ENCODE data around the gene MCF2L.

Gene MCF2L

GRCh38 chr13:113005997-113006396, 37.0 kb downstream of the MCF2L start:
- DNase-seq (ENCODE audit: low read depth): no peak
- TF ChIP-seq CTCF (IDR thresholded peaks at IDR 0.05; ENCODE audit: control insufficient read depth, insufficient read depth, low read depth, low read length, missing control alignments): no peak
- H3K4me3 ChIP-seq (ENCODE audit: control insufficient read depth, low read depth, low read length): no peak overlapping the region

DNA sequence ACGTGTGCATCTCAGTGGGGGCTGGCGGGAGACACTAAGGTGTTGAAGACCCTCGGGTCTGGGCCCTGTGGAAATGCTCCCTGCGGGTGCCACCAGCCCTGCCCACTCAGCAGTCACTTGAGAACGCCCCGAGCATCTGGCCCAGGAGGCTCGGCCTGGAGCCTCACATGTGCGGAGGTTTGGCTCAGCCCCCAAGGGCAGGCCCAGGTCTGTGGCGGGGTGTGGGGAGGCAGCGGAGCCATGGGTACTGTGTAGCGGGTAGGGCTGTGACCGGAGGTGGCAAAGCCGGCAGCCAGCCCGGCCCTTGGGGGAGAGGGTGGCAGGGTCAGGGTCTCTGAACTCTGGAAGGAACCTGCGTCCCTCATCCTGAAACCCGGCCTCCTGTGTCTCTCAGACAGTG, 37.6 kb downstream of the MCF2L start:
- H3K4me3 ChIP-seq (ENCODE audit: control insufficient read depth, low read depth, low read length): no peak overlapping the region
- TF ChIP-seq CTCF (IDR thresholded peaks at IDR 0.05; ENCODE audit: control insufficient read depth, insufficient read depth, low read depth, low read length, missing control alignments): no peak
- DNase-seq (ENCODE audit: low read depth): no peak

DNA sequence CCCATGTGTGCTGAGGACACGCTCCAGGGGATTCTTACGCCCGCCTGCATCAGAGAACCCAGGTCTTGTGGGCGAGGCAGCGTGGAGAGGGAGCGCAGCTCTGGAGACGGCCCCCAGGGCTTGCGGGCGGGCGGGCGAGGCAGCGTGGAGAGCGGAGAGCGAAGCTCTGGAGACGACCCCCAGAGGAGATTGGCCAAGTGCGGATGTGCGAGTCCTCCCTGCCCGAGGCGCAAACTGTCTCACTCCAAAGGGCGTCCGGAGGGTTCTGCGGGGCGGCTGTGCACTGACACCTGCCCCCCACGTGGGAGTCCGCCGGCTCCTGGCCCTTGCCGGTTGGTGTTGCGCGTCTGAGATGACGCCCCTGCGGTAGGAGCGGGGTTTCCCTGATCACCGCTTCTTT, 39.8 kb downstream of the MCF2L start:
- TF ChIP-seq CTCF (IDR thresholded peaks at IDR 0.05; ENCODE audit: control insufficient read depth, insufficient read depth, low read depth, low read length, missing control alignments): no peak
- DNase-seq (ENCODE audit: low read depth): no peak
- no peak overlapping the region for H3K4me3 ChIP-seq (ENCODE audit: control insufficient read depth, low read depth, low read length)

DNA sequence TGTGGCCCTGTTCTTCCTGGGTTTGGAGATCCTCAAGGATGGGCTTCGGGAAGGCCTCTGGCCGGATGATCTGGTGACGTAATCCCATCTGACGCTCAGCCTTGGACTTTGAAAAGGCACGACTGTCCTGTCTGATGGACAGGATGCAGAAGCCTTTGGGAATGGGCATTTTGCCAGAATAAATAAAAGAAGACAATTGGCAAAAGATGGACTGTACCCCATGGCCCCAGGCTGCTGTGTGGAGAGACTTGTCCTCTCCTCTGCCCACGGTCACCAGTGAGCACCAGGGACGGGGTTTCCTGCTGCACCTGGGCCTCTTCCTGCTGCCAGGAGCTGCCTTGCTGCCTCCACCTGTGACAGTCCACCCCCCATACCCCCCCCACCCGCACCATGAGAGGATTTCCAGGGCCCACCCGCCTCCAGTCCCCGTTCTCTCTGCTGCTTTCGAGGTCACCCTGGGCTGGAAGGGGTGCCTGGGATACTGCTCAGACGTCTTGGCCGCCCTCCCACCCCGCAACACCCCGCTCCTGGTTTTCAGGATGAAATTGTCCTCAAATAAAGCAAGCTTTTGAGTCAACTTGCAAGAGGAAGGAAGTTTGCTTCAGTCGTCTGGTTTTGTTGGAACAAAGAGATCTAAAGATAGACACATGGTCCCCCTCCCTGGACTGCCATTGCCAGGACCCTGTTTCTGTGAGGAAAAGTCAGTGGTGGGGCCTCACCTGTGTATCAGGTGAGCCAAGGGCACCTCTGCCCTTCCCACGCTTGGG, 40.9 kb downstream of the MCF2L start:
- no peak for DNase-seq (ENCODE audit: low read depth)
- no peak overlapping the region for H3K4me3 ChIP-seq (ENCODE audit: control insufficient read depth, low read depth, low read length)
- TF ChIP-seq CTCF (IDR thresholded peaks at IDR 0.05; ENCODE audit: control insufficient read depth, insufficient read depth, low read depth, low read length, missing control alignments): no peak

GRCh38 chr13:113010510-113010865, 41.5 kb downstream of the MCF2L start:
- H3K4me3 ChIP-seq (ENCODE audit: control insufficient read depth, low read depth, low read length): no peak overlapping the region
- TF ChIP-seq CTCF (IDR thresholded peaks at IDR 0.05; ENCODE audit: control insufficient read depth, insufficient read depth, low read depth, low read length, missing control alignments): no peak
- DNase-seq (ENCODE audit: low read depth): no peak

DNA sequence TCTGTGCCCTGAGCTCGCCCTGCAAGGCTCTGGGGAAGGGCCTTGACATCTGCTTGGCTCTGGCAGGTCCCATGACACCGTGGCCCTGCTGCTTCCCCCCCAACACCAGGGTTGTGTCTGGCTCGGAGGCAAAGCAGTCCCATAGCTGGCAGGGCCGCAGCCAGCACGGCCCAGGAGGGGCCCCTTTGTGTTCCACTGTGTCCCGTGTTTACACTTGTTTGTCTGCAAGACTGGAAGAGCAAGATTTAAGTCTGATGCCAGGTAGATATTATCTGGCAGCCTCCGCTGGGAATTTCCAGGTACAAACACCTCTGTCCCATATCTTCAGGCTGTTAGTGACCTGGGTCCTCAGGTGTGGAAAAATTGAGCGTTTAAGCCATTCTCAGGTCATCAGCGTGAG, 44.3 kb downstream of the MCF2L start:
- no peak for TF ChIP-seq CTCF (IDR thresholded peaks at IDR 0.05; ENCODE audit: control insufficient read depth, insufficient read depth, low read depth, low read length, missing control alignments)
- DNase-seq (ENCODE audit: low read depth): no peak
- no peak overlapping the region for H3K4me3 ChIP-seq (ENCODE audit: control insufficient read depth, low read depth, low read length)
